ENCODE results near the gene PPP4R4. TPM values are rescaled to one million over a fixed set of nuclear protein-coding genes. Genes with fewer than 3 reads are reported as not detected.

PPP4R4 gene
- total RNA-seq, 1 donor from 2014 or later: 12.8 TPM

GRCh38 chr14:94127330-94127729 is 46.8 kb upstream of the PPP4R4 start:
- Mint-ChIP-seq H3K27me3 (no peaks in the 10 kb centered on the region), H3K9me3 (ENCODE audit: low read depth) (no peaks in the 10 kb centered on the region), H3K4me3 (ENCODE audit: low read depth) (no peak overlapping the region), H3K27ac (peak overlapping the region; percentile 49), H3K4me1 (ENCODE audit: low read depth) (peaks cover 10% of the 10 kb centered on the region), H3K36me3 (ENCODE audit: insufficient read depth) (no peaks in the 10 kb centered on the region)
- no peak for TF ChIP-seq CTCF (IDR thresholded peaks at IDR 0.05; ENCODE audit: unreplicated experiment)
- DNase-seq (ENCODE audit: low spot score, unreplicated experiment): no peak

GRCh38 chr14:94128216-94128839 is 45.8 kb upstream of the PPP4R4 start:
- TF ChIP-seq CTCF (IDR thresholded peaks at IDR 0.05; ENCODE audit: unreplicated experiment): no peak
- Mint-ChIP-seq H3K4me1 (ENCODE audit: low read depth) (peaks cover 10% of the 10 kb centered on the region), H3K9me3 (ENCODE audit: low read depth) (no peaks in the 10 kb centered on the region), H3K36me3 (ENCODE audit: insufficient read depth) (no peaks in the 10 kb centered on the region), H3K27me3 (no peaks in the 10 kb centered on the region), H3K27ac (peak overlapping the region; percentile 11), H3K4me3 (ENCODE audit: low read depth) (peak overlapping the region; percentile 72)
- DNase-seq (ENCODE audit: low spot score, unreplicated experiment): no peak

GRCh38 chr14:94129111-94129757 is 44.9 kb upstream of the PPP4R4 start, which contains the start of gene IFI27L2:
TSS of gene IFI27L2 (minus strand) at chr14:94129604. CDS start at chr14:94129564, 40 bp downstream.
- DNase-seq (ENCODE audit: low spot score, unreplicated experiment): peak; percentile 48
- H3K4me3 Mint-ChIP-seq (ENCODE audit: low read depth): peak within 1 kb of the TSS; percentile 72
- no peaks in the 10 kb centered on the region for H3K9me3 Mint-ChIP-seq (ENCODE audit: low read depth)
- peak; percentile 52 for TF ChIP-seq CTCF (IDR thresholded peaks at IDR 0.05; ENCODE audit: unreplicated experiment)
- peaks cover 10% of the 10 kb centered on the region for H3K4me1 Mint-ChIP-seq (ENCODE audit: low read depth)
- no peaks in the 10 kb centered on the region for H3K36me3 Mint-ChIP-seq (ENCODE audit: insufficient read depth)
- peak within 1 kb of the TSS; percentile 43 for H3K27ac Mint-ChIP-seq
- no peaks in the 10 kb centered on the region for H3K27me3 Mint-ChIP-seq

GRCh38 chr14:94129758-94130414 is 44.2 kb upstream of the PPP4R4 start:
- Mint-ChIP-seq H3K4me3 (ENCODE audit: low read depth) (peak overlapping the region; percentile 72), H3K4me1 (ENCODE audit: low read depth) (peaks cover 10% of the 10 kb centered on the region), H3K27ac (peak overlapping the region; percentile 43), H3K9me3 (ENCODE audit: low read depth) (peaks cover under 1% of the 10 kb centered on the region), H3K27me3 (no peaks in the 10 kb centered on the region), H3K36me3 (ENCODE audit: insufficient read depth) (no peaks in the 10 kb centered on the region)
- no peak for TF ChIP-seq CTCF (IDR thresholded peaks at IDR 0.05; ENCODE audit: unreplicated experiment)
- no peak for DNase-seq (ENCODE audit: low spot score, unreplicated experiment)

GRCh38 chr14:94132285-94132887 is 41.7 kb upstream of the PPP4R4 start:
- no peaks in the 10 kb centered on the region for H3K36me3 Mint-ChIP-seq (ENCODE audit: insufficient read depth)
- peaks cover 2% of the 10 kb centered on the region for H3K27me3 Mint-ChIP-seq
- peaks cover 10% of the 10 kb centered on the region for H3K9me3 Mint-ChIP-seq (ENCODE audit: low read depth)
- peak; percentile 86 for TF ChIP-seq CTCF (IDR thresholded peaks at IDR 0.05; ENCODE audit: unreplicated experiment)
- DNase-seq (ENCODE audit: low spot score, unreplicated experiment): peak; percentile 39
- no peak overlapping the region for H3K27ac Mint-ChIP-seq
- no peak overlapping the region for H3K4me3 Mint-ChIP-seq (ENCODE audit: low read depth)
- peaks cover 10% of the 10 kb centered on the region for H3K4me1 Mint-ChIP-seq (ENCODE audit: low read depth)
